A673 (cell line): ENCODE results near the gene WDR88. TPM values are rescaled to one million over a fixed set of nuclear protein-coding genes. Genes with fewer than 3 reads are reported as not detected.

Experiments
- BruUV-seq: library from RNA; stranded (reverse); fragments of 400-500 nt; replicated peaks from 2 replicates; lab custom pipeline; 2021; lab: Mats Ljungman, UMichigan
- CTCF ChIA-PET: fragments of 300-600 bp; sonication (Branson Sonifier 250); formaldehyde crosslinking; loops from one replicate; lab custom pipeline; 2022; ENCODE audit warnings: antibody characterized with exemption; lab: Charles Lee
- POLR2A ChIA-PET: fragments of 300-600 bp; sonication (Branson Sonifier 250); formaldehyde crosslinking; loops from one replicate; lab custom pipeline; 2022; ENCODE audit warnings: antibody characterized with exemption; ENCODE audit not compliant: low non-redundant PET; lab: Charles Lee
- DNase-seq: peaks from one replicate; pipeline ENCODE4 v3.0.0-alpha.2; 2015; ENCODE audit warnings: low spot score
- H3K27ac ChIP-seq: fragments of 200-600 bp; sonication (generic); 2 replicates; pipeline ENCODE4 v1.5.1; 2016; ENCODE audit warnings: mixed run types, low read depth, mild to moderate bottlenecking, mixed read lengths, antibody characterized with exemption, low read length; ENCODE audit not compliant: poor library complexity, severe bottlenecking
- H3K27me3 ChIP-seq: fragments of 200-600 bp; sonication (generic); replicated peaks from 2 replicates; pipeline ENCODE4 v1.6.1; 2017; ENCODE audit warnings: mixed run types, low read depth, mild to moderate bottlenecking, mixed read lengths, antibody characterized with exemption, low read length; ENCODE audit not compliant: insufficient read depth, poor library complexity
- H3K36me3 ChIP-seq: fragments of 200-600 bp; sonication (generic); 2 replicates; pipeline ENCODE4 v1.6.1; 2016; ENCODE audit warnings: mixed run types, mild to moderate bottlenecking, mixed read lengths, antibody characterized with exemption, low read length; ENCODE audit not compliant: insufficient read depth, poor library complexity, severe bottlenecking
- H3K4me1 ChIP-seq: fragments of 200-600 bp; sonication (generic); 2 replicates; pipeline ENCODE4 v1.6.1; 2017; ENCODE audit warnings: mixed run types, mild to moderate bottlenecking, mixed read lengths, antibody characterized with exemption, low read length; ENCODE audit not compliant: insufficient read depth, poor library complexity, severe bottlenecking
- H3K4me3 ChIP-seq: fragments of 200-600 bp; sonication (generic); 2 replicates; pipeline ENCODE4 v1.5.1; 2016; ENCODE audit warnings: low read depth, mixed run types, mild to moderate bottlenecking, mixed read lengths, low read length; ENCODE audit not compliant: poor library complexity, severe bottlenecking
- H3K9me3 ChIP-seq: fragments of 200-600 bp; sonication (generic); 2 replicates; pipeline ENCODE4 v1.6.1; 2016; ENCODE audit warnings: mixed run types, low read depth, mild to moderate bottlenecking, mixed read lengths, antibody characterized with exemption, low read length; ENCODE audit not compliant: poor library complexity, severe bottlenecking
- CTCF ChIP-seq: fragments of 300-800, 200-600 bp; sonication (generic); conservative IDR thresholded peaks from 2 replicates; pipeline ENCODE4 v1.5.1; 2017; ENCODE audit warnings: low read depth, mild to moderate bottlenecking, antibody characterized with exemption, low read length, moderate library complexity, mixed read lengths
- EZH2 ChIP-seq: fragments of 200-600 bp; sonication (generic); IDR thresholded peaks from 2 replicates; pipeline ENCODE4 v1.6.1; 2017; ENCODE audit warnings: borderline replicate concordance, low read depth, mild to moderate bottlenecking, mixed read lengths, antibody characterized with exemption, low read length; ENCODE audit not compliant: poor library complexity, severe bottlenecking
- intact Hi-C: fragments of 100-400 bp; cut with micrococcal nuclease; formaldehyde crosslinking; loops from one replicate; pipeline ENCODE4 v1.10.0; 2022; ENCODE audit not compliant: unreplicated experiment
- total RNA-seq: library from RNA; stranded (reverse); gene quantifications from 2 replicates; pipeline ENCODE4 v1.2.3, GENCODE V29; 2021

WDR88 gene
- total RNA-seq, 1 experiment from 2014 or later: not detected

- ChIA-PET POLR2A (no interaction called here), CTCF (no interaction called here)
- Histone ChIP-seq H3K4me3 (no peak overlapping the region), H3K27me3 (no peaks in the 10 kb centered on the region), H3K4me1 (no peaks in the 10 kb centered on the region), H3K27ac (no peak overlapping the region), H3K9me3 (no peaks in the 10 kb centered on the region), H3K36me3 (peaks cover 40% of the 10 kb centered on the region)
- intact Hi-C loops: no loop called here
- no TSS peak for BruUV-seq
- no peak for TF ChIP-seq EZH2
- TF ChIP-seq CTCF: no peak
- DNase-seq: no peak
Measured at GRCh38 chr19:33117501-33117900, 14.4 kb upstream of the WDR88 start.

- ChIA-PET CTCF (interaction anchor here (0.6 to 0.8 kb wide), 3 partner anchors 143 to 222 kb away, joined by 3 to 10 read pairs (median 3); no protein-coding TSS in a partner anchor), POLR2A (no interaction called here)
- Histone ChIP-seq H3K27me3 (no peaks in the 10 kb centered on the region), H3K4me3 (no peak overlapping the region), H3K4me1 (no peaks in the 10 kb centered on the region), H3K27ac (no peak overlapping the region), H3K36me3 (peaks cover 33% of the 10 kb centered on the region), H3K9me3 (no peaks in the 10 kb centered on the region)
- intact Hi-C loops: loop anchor here (1.0 kb wide), 1 partner anchor 142 kb away; no protein-coding TSS in a partner anchor
- TF ChIP-seq CTCF (no peak), EZH2 (no peak)
- BruUV-seq: no TSS peak
- DNase-seq: no peak
Measured at GRCh38 chr19:33118643-33119042, 13.3 kb upstream of the WDR88 start.

GRCh38 chr19:33124207-33125098, 7.5 kb upstream of the WDR88 start:
- ChIA-PET CTCF (interaction anchor here (0.5 to 1.9 kb wide), 3 partner anchors 60 to 1179 kb away, joined by 4 to 17 read pairs (median 13); no protein-coding TSS in a partner anchor), POLR2A (no interaction called here)
- Histone ChIP-seq H3K27me3 (no peaks in the 10 kb centered on the region), H3K9me3 (no peaks in the 10 kb centered on the region), H3K27ac (no peak overlapping the region), H3K4me3 (no peak overlapping the region), H3K4me1 (no peaks in the 10 kb centered on the region), H3K36me3 (peaks cover 20% of the 10 kb centered on the region)
- intact Hi-C loops: loop anchor here (10.0 kb wide), 1 partner anchor 280 kb away; no protein-coding TSS in a partner anchor
- DNase-seq: no peak
- TF ChIP-seq CTCF (no peak), EZH2 (no peak)
- BruUV-seq: no TSS peak
